Panc1 (cell line): Measurements from ENCODE around the gene TSPO2. TPM values are rescaled to one million over a fixed set of nuclear protein-coding genes. Genes with fewer than 3 reads are reported as not detected.

Experiments
- ATAC-seq: fragments of 200-7000 bp; cut with Tn5 transposase; 2 replicates; pipeline ENCODE4 v1.9.1; 2020; ENCODE audit warnings: mild to moderate bottlenecking, moderate library complexity
- BruUV-seq: library from RNA; stranded (reverse); fragments of 400-500 nt; replicated peaks from 2 replicates; lab custom pipeline; 2021; lab: Mats Ljungman, UMichigan
- CTCF ChIA-PET: fragments of 300-600 bp; sonication (Branson Sonifier 250); formaldehyde crosslinking; loops from one replicate; lab custom pipeline; 2022; ENCODE audit warnings: antibody characterized with exemption; lab: Charles Lee
- POLR2A ChIA-PET: fragments of 300-600 bp; sonication (Branson Sonifier 250); formaldehyde crosslinking; loops from one replicate; lab custom pipeline; 2022; ENCODE audit warnings: antibody characterized with exemption; lab: Charles Lee
- DNase-seq: peaks from one replicate; pipeline ENCODE4 v3.0.0-alpha.2; 2010; ENCODE audit warnings: low read depth, low spot score
- H3K27ac ChIP-seq: 2 replicates; pipeline ENCODE4 v1.5.1; 2011; ENCODE audit warnings: mild to moderate bottlenecking, low read length, inconsistent platforms
- H3K27me3 ChIP-seq: fragments of 200-500 bp; sonication (Bioruptor generic); 2 replicates; pipeline ENCODE4 v1.6.0; 2014; ENCODE audit warnings: low read length, inconsistent platforms; ENCODE audit not compliant: control insufficient read depth, insufficient read depth
- H3K36me3 ChIP-seq: fragments of 200-500 bp; sonication (Bioruptor generic); 2 replicates; pipeline ENCODE4 v1.5.1; 2014; ENCODE audit warnings: inconsistent platforms, mild to moderate bottlenecking, low read length, moderate library complexity; ENCODE audit not compliant: control insufficient read depth, insufficient read depth
- H3K4me1 ChIP-seq: 2 replicates; pipeline ENCODE4 v1.5.1; 2011; ENCODE audit warnings: inconsistent platforms, mild to moderate bottlenecking, low read length, moderate library complexity; ENCODE audit not compliant: control insufficient read depth, insufficient read depth
- H3K4me3 ChIP-seq, 2 experiments: 2 replicates each; pipeline ENCODE4 v1.5.1; 2011 to 2012; ENCODE audit warnings: low read depth in 2 of 2, low read length in 2 of 2, mild to moderate bottlenecking in 2 of 2, inconsistent platforms in 1 of 2, moderate library complexity in 1 of 2
- H3K9me3 ChIP-seq: fragments of 200-500 bp; sonication (Bioruptor generic); 2 replicates; pipeline ENCODE4 v1.5.1; 2014; ENCODE audit warnings: low read depth, mild to moderate bottlenecking, inconsistent platforms, low read length, moderate library complexity; ENCODE audit not compliant: control insufficient read depth, insufficient read depth
- CTCF ChIP-seq: fragments of 450-650 bp; IDR thresholded peaks from 2 replicates; pipeline ENCODE4 v1.5.1; 2017; ENCODE audit warnings: mild to moderate bottlenecking
- POLR2AphosphoS5 ChIP-seq: IDR thresholded peaks from 2 replicates; pipeline ENCODE4 v1.6.1; 2012; ENCODE audit warnings: mild to moderate bottlenecking, low read depth, low read length, moderate library complexity
- REST ChIP-seq, 2 experiments: IDR thresholded peaks; 2 replicates each; pipeline ENCODE4 v1.6.1; 2011 to 2012; ENCODE audit warnings: low read depth in 2 of 2, control low read depth in 1 of 2, low read length in 1 of 2, mild to moderate bottlenecking in 1 of 2, moderate library complexity in 1 of 2; ENCODE audit not compliant: insufficient read depth in 1 of 2
- SIN3A ChIP-seq: IDR thresholded peaks from 2 replicates; pipeline ENCODE4 v1.6.1; 2012; ENCODE audit warnings: low read depth, mild to moderate bottlenecking, low read length, moderate library complexity, borderline replicate concordance; ENCODE audit not compliant: insufficient read depth
- TCF7L2 ChIP-seq: IDR thresholded peaks from 2 replicates; pipeline ENCODE4 v1.6.1; 2011; ENCODE audit warnings: mild to moderate bottlenecking, low read depth, low read length, inconsistent platforms
- in situ Hi-C: cut with HindIII; loops from 2 replicates; pipeline ENCODE4 v1.10.0; 2016; ENCODE audit warnings: low sequenced_read_pairs, low pct_unique_long_range_greater_than_20kb
- intact Hi-C: fragments of 100-400 bp; cut with micrococcal nuclease; formaldehyde crosslinking; loops from one replicate; pipeline ENCODE4 v1.10.0; 2022; ENCODE audit not compliant: unreplicated experiment
- total RNA-seq: library from RNA; stranded (reverse); gene quantifications from one replicate; pipeline ENCODE4 v1.2.1, GENCODE V29; 2021; ENCODE audit not compliant: unreplicated experiment

The TSPO2 gene
- total RNA-seq, 1 experiment from 2014 or later: not detected

- Histone ChIP-seq H3K36me3 (no peaks in the 10 kb centered on the region), H3K4me3 (no peak overlapping the region), H3K27ac (no peak overlapping the region), H3K4me1 (0 out of 2 replicates have a peak, but pooled peaks cover 2% of the 10 kb centered on the region), H3K9me3 (no peaks in the 10 kb centered on the region), H3K27me3 (no peaks in the 10 kb centered on the region)
- no TSS peak for BruUV-seq
- no peak for DNase-seq
- ChIA-PET POLR2A (no interaction called here), CTCF (no interaction called here)
- intact Hi-C loops (no loop called here), in situ Hi-C loops (no loop called here)
- TF ChIP-seq CTCF (no peak), REST (IDR thresholded peaks at IDR 0.05; ENCODE audit: insufficient read depth in 1 of 2, low read depth in 2 of 2, low read length in 1 of 2) (no peak), TCF7L2 (no peak), POLR2AphosphoS5 (no peak), SIN3A (no peak)
- no peak for ATAC-seq
Measured at GRCh38 chr6:41049521-41049920, 7.3 kb downstream of the TSPO2 start.

- in situ Hi-C loops: no loop called here
- Histone ChIP-seq H3K9me3 (no peaks in the 10 kb centered on the region), H3K27me3 (no peaks in the 10 kb centered on the region), H3K4me3 (no peak overlapping the region), H3K4me1 (0 out of 2 replicates have a peak, but pooled peaks cover 2% of the 10 kb centered on the region), H3K27ac (no peak overlapping the region), H3K36me3 (no peaks in the 10 kb centered on the region)
- no TSS peak for BruUV-seq
- DNase-seq (no peak), ATAC-seq (no peak)
- intact Hi-C loops: no loop called here
- CTCF ChIA-PET: no interaction called here
- TF ChIP-seq POLR2AphosphoS5 (no peak), REST (IDR thresholded peaks at IDR 0.05; ENCODE audit: insufficient read depth in 1 of 2, low read depth in 2 of 2, low read length in 1 of 2) (no peak), CTCF (no peak), SIN3A (no peak), TCF7L2 (no peak)
- POLR2A ChIA-PET: no interaction called here
Measured at GRCh38 chr6:41049955-41050354, 7.7 kb downstream of the TSPO2 start.
